Lower leg skin (tissue), 4 donors: ENCODE data around the gene IL4I1. TPM values are rescaled to one million over a fixed set of nuclear protein-coding genes. Genes with fewer than 3 reads are reported as not detected.

Experiments used
- DNase-seq, 2 donors: peaks; one replicate each; pipeline ENCODE4 v3.0.0-alpha.2; 2019; ENCODE audit warnings: low spot score in 2 of 2
- H3K4me3 ChIP-seq: fragments of 200-600 bp; sonication (generic); 2 replicates; pipeline ENCODE4 v1.5.1; 2017; ENCODE audit warnings: mild to moderate bottlenecking, low read depth; ENCODE audit not compliant: poor library complexity, severe bottlenecking
- POLR2A ChIP-seq, 2 donors: fragments of 450-650 bp; IDR thresholded peaks; one replicate each; pipeline ENCODE4 v1.6.1; 2016 to 2017; ENCODE audit warnings: antibody characterized with exemption in 2 of 2, mild to moderate bottlenecking in 1 of 2, moderate library complexity in 1 of 2
- WGBS, 2 donors: methylation state at CpG; one replicate each; pipeline ENCODE4 v1.1.5; 2018; 5-methylcytosine and 5-hydroxymethylcytosine counted together
- intact Hi-C: fragments of 100-400 bp; cut with DNase I; formaldehyde crosslinking; loops from one replicate; pipeline ENCODE4 v1.15.0; 2023; ENCODE audit warnings: low total_unique reads
- total RNA-seq, 4 donors: library from RNA; depleted of rRNA; stranded (reverse); fragments of >200 nt; gene quantifications; one replicate each; pipeline ENCODE4 v1.1.0, GENCODE V29; 2016
- TF ChIP-seq, protein P1 (sequence below), 3 donors: fragments of 450-650 bp; IDR thresholded peaks; one replicate each; pipeline ENCODE4 v1.5.1; 2016; ENCODE audit warnings: antibody characterized with exemption in 3 of 3, mild to moderate bottlenecking in 3 of 3, moderate library complexity in 2 of 3

IL4I1 gene
- total RNA-seq, 4 donors from 2014 or later, result 0.42 TPM; not detected in 3

DNA sequence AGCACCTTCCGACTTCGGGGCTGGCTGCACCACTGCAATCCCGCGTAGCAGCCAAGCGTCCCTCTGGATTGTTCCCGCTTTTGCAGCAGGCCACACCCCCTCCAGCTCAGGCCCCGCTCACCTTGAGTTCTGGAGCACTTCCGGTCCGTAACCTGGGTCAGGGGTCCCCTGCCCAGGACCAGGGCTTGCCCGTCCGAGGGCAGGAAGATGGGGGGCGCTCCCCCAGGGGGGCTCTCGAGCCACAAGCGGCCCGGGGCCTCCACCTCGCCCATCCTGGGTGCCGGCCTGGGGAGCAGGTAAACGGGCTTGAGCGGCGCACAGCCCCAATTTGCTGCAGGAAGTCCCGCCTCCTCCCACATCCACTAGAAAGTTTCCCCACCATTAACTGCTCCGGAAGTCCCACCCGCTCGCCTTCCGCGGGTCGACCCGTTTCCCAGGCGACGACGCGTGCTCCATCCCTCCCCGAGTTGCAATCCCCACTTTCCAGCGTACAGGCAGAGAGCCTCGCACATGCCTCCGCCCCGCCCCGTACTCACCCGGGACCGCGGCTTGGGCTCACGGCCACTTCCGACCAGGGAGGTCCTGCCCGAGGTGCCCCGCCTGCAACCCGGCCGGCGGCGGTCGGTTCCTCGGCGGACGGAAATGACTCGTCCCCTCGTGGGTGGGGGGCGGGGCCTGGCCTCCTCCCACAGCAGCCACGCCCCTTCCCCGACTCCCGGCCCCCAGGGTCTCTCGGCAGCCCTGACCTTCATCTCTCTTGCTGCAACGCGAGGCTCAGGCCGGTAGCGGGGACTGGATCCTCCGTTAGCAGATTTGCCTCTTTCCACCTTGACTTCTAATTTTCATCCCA is 29.5 kb downstream of the IL4I1 start, which contains the start of gene PNKP:
Gene PNKP, minus strand, starts transcription at position 644 of the 850 bp plus-strand sequence. Its CDS starts 372 bp downstream, at position 272.
- TF ChIP-seq POLR2A (IDR thresholded peaks at IDR 0.05), result no peak
- TF ChIP-seq, protein P1, sequence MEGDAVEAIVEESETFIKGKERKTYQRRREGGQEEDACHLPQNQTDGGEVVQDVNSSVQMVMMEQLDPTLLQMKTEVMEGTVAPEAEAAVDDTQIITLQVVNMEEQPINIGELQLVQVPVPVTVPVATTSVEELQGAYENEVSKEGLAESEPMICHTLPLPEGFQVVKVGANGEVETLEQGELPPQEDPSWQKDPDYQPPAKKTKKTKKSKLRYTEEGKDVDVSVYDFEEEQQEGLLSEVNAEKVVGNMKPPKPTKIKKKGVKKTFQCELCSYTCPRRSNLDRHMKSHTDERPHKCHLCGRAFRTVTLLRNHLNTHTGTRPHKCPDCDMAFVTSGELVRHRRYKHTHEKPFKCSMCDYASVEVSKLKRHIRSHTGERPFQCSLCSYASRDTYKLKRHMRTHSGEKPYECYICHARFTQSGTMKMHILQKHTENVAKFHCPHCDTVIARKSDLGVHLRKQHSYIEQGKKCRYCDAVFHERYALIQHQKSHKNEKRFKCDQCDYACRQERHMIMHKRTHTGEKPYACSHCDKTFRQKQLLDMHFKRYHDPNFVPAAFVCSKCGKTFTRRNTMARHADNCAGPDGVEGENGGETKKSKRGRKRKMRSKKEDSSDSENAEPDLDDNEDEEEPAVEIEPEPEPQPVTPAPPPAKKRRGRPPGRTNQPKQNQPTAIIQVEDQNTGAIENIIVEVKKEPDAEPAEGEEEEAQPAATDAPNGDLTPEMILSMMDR (IDR thresholded peaks at IDR 0.05), result no peak
- intact Hi-C loops, result no loop called here
- 1 to 2% methylated on average over 42 to 47 of the region's 65 CpGs for WGBS, 2 donors
- DNase-seq, result peak; percentile 89 to 98
- peak within 1 kb of the TSS; percentile 72 for H3K4me3 ChIP-seq

DNA sequence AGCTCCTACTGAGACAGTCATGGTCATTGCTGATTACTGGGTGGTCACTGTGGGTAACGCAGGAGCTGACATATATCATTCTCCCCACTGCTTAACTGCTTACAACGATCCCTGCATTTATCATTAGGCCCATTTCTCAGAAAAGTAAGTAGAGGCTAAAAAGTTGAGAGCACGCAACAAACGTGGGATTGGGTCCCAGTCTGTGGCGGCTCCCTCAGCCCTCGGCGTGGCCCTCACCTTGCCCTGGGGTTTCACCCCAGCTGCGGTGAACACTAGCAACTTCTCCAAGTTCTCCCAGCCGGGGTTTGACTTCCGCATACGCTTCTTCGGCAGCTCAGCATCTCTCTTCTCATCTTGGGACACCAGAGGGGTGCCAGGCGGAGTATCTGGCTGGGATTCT is 31.8 kb downstream of the IL4I1 start:
- WGBS, 2 donors, result 87 to 89% methylated on average over 13 of the region's 13 CpGs
- no peak for DNase-seq
- TF ChIP-seq, protein P1 (IDR thresholded peaks at IDR 0.05), result no peak
- TF ChIP-seq POLR2A (IDR thresholded peaks at IDR 0.05), result no peak
- intact Hi-C loops, result no loop called here
- no peak overlapping the region for H3K4me3 ChIP-seq

DNA sequence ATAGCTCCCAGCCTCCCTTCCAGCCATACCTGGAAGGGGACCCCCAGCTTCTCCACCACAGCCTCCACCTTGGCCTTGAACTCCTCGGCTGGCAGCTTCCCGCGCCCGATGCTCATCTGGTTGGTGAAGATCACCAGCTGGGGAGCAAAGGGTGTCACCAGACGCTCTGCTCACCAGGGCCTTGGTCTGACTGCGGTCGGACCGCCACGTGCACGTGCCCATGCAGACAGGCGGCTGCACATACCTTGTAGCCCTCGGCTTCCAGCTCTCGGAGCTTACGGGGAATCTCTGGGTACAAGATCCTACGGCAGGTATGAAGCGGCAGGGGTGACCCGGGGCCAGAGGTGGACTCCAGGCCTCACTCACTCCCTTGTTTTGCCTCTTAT is 32.8 kb downstream of the IL4I1 start:
- intact Hi-C loops, result no loop called here
- H3K4me3 ChIP-seq, result no peak overlapping the region
- WGBS, 2 donors, result 94 to 95% methylated on average over 12 to 17 of the region's 17 CpGs
- no peak for DNase-seq
- TF ChIP-seq POLR2A (IDR thresholded peaks at IDR 0.05), result no peak
- TF ChIP-seq, protein P1 (IDR thresholded peaks at IDR 0.05), result no peak

GRCh38 chr19:49863254-49863934 is 33.3 kb downstream of the IL4I1 start:
- TF ChIP-seq, protein P1 (IDR thresholded peaks at IDR 0.05), result no peak
- TF ChIP-seq POLR2A (IDR thresholded peaks at IDR 0.05), result no peak
- no peak for DNase-seq

GRCh38 chr19:49862391-49863253 is 34.1 kb downstream of the IL4I1 start:
- WGBS, 2 donors, result 80% methylated on average over 37 to 49 of the region's 49 CpGs
- TF ChIP-seq, protein P1 (IDR thresholded peaks at IDR 0.05), result no peak
- TF ChIP-seq POLR2A (IDR thresholded peaks at IDR 0.05), result no peak
- intact Hi-C loops, result no loop called here
- DNase-seq, result no peak
- H3K4me3 ChIP-seq, result no peak overlapping the region

More at GRCh38 chr19:49863254-49863934, 33.3 kb downstream of the IL4I1 start:
- WGBS, 2 donors, result 91 to 92% methylated on average over 24 of the region's 24 CpGs
- no peak overlapping the region for H3K4me3 ChIP-seq
- intact Hi-C loops, result no loop called here
